Neural cell (in vitro differentiated cells): Measurements from ENCODE around the gene PALB2.

Experiments used
- EZH2 ChIP-seq: fragments of 200-600, 300-800 bp; shearing (Covaris generic), sonication (generic); IDR thresholded peaks from 2 replicates; pipeline ENCODE4 v1.6.1; 2014; ENCODE audit warnings: antibody characterized with exemption, low read length, borderline replicate concordance, mild to moderate bottlenecking; ENCODE audit not compliant: insufficient read depth, poor library complexity, severe bottlenecking
- POLR2AphosphoS5 ChIP-seq: IDR thresholded peaks from 2 replicates; pipeline ENCODE4 v1.6.1; 2012
- RAD21 ChIP-seq: fragments of 450-650 bp; conservative IDR thresholded peaks from 2 replicates; pipeline ENCODE4 v1.6.1; 2014; ENCODE audit warnings: antibody characterized with exemption, mild to moderate bottlenecking, moderate library complexity
- REST ChIP-seq: IDR thresholded peaks from 2 replicates; pipeline ENCODE4 v1.6.1; 2012; ENCODE audit warnings: borderline replicate concordance
- SMC3 ChIP-seq: fragments of 450-650 bp; conservative IDR thresholded peaks from 2 replicates; pipeline ENCODE4 v1.6.1; 2014; ENCODE audit warnings: antibody characterized with exemption, mild to moderate bottlenecking, moderate library complexity; ENCODE audit not compliant: poor library complexity
- TAF1 ChIP-seq: IDR thresholded peaks from 2 replicates; pipeline ENCODE4 v1.6.1; 2012; ENCODE audit warnings: low read depth
- TF ChIP-seq, protein P1 (sequence below): fragments of 450-650 bp; IDR thresholded peaks from 2 replicates; pipeline ENCODE4 v1.5.1; 2014; ENCODE audit warnings: antibody characterized with exemption, mild to moderate bottlenecking, moderate library complexity; ENCODE audit not compliant: poor library complexity, severe bottlenecking

- TF ChIP-seq, protein P1, sequence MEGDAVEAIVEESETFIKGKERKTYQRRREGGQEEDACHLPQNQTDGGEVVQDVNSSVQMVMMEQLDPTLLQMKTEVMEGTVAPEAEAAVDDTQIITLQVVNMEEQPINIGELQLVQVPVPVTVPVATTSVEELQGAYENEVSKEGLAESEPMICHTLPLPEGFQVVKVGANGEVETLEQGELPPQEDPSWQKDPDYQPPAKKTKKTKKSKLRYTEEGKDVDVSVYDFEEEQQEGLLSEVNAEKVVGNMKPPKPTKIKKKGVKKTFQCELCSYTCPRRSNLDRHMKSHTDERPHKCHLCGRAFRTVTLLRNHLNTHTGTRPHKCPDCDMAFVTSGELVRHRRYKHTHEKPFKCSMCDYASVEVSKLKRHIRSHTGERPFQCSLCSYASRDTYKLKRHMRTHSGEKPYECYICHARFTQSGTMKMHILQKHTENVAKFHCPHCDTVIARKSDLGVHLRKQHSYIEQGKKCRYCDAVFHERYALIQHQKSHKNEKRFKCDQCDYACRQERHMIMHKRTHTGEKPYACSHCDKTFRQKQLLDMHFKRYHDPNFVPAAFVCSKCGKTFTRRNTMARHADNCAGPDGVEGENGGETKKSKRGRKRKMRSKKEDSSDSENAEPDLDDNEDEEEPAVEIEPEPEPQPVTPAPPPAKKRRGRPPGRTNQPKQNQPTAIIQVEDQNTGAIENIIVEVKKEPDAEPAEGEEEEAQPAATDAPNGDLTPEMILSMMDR = no peak
- TF ChIP-seq POLR2AphosphoS5 (no peak), TAF1 (no peak), SMC3 (no peak), REST (no peak), EZH2 (no peak), RAD21 (no peak)
Measured at GRCh38 chr16:23666571-23667354, 25.7 kb upstream of the PALB2 start.
